Measurements from ENCODE around the gene CLMN. TPM values are rescaled to one million over a fixed set of nuclear protein-coding genes. Genes with fewer than 3 reads are reported as not detected.

Gene CLMN
- total and polyA plus RNA-seq, 2 of the 8 experiments (the other 6 are each of a cell fraction or from before 2014, with no cell fraction given), result 1.6 to 8.2 TPM

DNA sequence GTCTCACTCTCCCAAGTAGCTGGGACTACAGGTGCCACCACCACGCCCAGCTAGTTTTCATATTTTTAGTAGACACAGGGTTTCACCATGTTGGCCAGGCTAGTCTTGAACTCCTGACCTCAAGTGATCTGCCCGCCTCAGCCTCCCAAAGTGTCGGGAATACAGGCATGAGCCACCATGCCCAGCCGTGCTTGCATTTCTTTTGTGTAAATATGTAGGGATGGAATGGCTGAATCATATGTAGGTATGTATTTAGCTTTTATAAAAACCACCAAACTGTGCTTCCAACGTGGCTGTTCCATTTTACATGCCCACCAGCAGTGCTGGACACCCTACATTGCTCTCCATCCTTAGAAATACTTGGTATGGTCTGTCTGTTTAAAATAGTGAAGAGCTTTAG is 32.8 kb upstream of the CLMN start:
- Histone ChIP-seq H3K56ac (replicated peaks; ENCODE audit: insufficient read length, low read depth, low read length) (no peak overlapping the region), H4K5ac (ENCODE audit: insufficient read length, low read depth, low read length) (no peak overlapping the region), H3K27ac (ENCODE audit: low read depth, low read length) (no peak overlapping the region), H2BK15ac (ENCODE audit: low read length) (no peak overlapping the region), H2AK5ac (ENCODE audit: low read depth, low read length) (no peak overlapping the region), H3K4me1 (replicated peaks in 1 of 4; ENCODE audit: control insufficient read depth in 3 of 4, insufficient read depth in 4 of 4, low read length in 3 of 4) (peaks cover 0 to 6% (median 2%) of the 10 kb centered on the region in 4 experiments; a peak in 2 of 7 replicates), H3K27me3 (replicated peaks in 1 of 4; ENCODE audit: control insufficient read depth in 3 of 4, extremely low read depth in 1 of 4, insufficient read depth in 3 of 4, low read length in 3 of 4) (no peaks in the 10 kb centered on the region), H3K18ac (ENCODE audit: extremely low read depth, low read length) (no peak overlapping the region), H3K9me3 (ENCODE audit: insufficient read depth in 2 of 2, low read depth in 1 of 2, low read length in 1 of 2) (no peaks in the 10 kb centered on the region), H2BK20ac (ENCODE audit: low read length) (no peak overlapping the region), H2AFZ (ENCODE audit: low read length) (no peak overlapping the region), H2BK12ac (ENCODE audit: low read depth, low read length) (no peak overlapping the region), H3K4ac (replicated peaks; ENCODE audit: insufficient read length, low read depth, low read length) (no peak overlapping the region), H3K4me2 (ENCODE audit: insufficient read depth in 1 of 2, low read depth in 2 of 2, low read length in 2 of 2) (no peak overlapping the region), H3K23ac (ENCODE audit: insufficient read length) (no peak overlapping the region), H3K14ac (ENCODE audit: insufficient read length) (no peak overlapping the region), H4K20me1 (replicated peaks in 1 of 2; ENCODE audit: control insufficient read depth in 1 of 2, insufficient read depth in 2 of 2, low read length in 2 of 2) (no peaks in the 10 kb centered on the region), H3K4me3 (ENCODE audit: extremely low read depth in 1 of 4, insufficient read depth in 2 of 4, low read depth in 3 of 4, low read length in 4 of 4) (no peak overlapping the region), H4K8ac (ENCODE audit: extremely low read depth, insufficient read depth, low read length) (no peak overlapping the region), H3K36me3 (ENCODE audit: control insufficient read depth in 2 of 4, insufficient read depth in 4 of 4, low read length in 3 of 4) (no peaks in the 10 kb centered on the region), H2BK5ac (ENCODE audit: low read depth, low read length) (no peak overlapping the region), H2BK120ac (replicated peaks; ENCODE audit: low read depth, low read length) (no peak overlapping the region), H3K9ac (replicated peaks in 1 of 4; ENCODE audit: extremely low read depth in 1 of 4, low read depth in 3 of 4, low read length in 3 of 4) (no peak overlapping the region), H3K23me2 (ENCODE audit: low read depth, low read length) (no peaks in the 10 kb centered on the region), H4K91ac (replicated peaks; ENCODE audit: insufficient read length, low read length) (no peak overlapping the region), H3K79me1 (ENCODE audit: low read depth, low read length) (no peaks in the 10 kb centered on the region), H3K79me2 (ENCODE audit: control insufficient read depth in 1 of 2, insufficient read depth in 2 of 2, low read length in 2 of 2) (no peaks in the 10 kb centered on the region)
- CTCF ChIA-PET (ENCODE audit: partially characterized antibody), result interaction anchor here (1.0 to 1.6 kb wide), 2 partner anchors 9 to 121 kb away, joined by 3 to 9 read pairs; no protein-coding TSS in a partner anchor
- no peak for FAIRE-seq
- DNase-seq (ENCODE audit: low read depth in 1 of 2, low spot score in 2 of 2), result no peak
- POLR2A ChIA-PET (ENCODE audit: partially characterized antibody), result interaction anchor here (1.0 to 1.1 kb wide), 3 partner anchors 9 to 19 kb away, joined by 3 read pairs; no protein-coding TSS in a partner anchor
- WGBS, 2 experiments (ENCODE audit: extremely low coverage in 1 of 2, insufficient coverage in 1 of 2, insufficient read length in 1 of 2, insufficient replicate concordance in 2 of 2, low coverage in 1 of 2, low lambda C conversion rate in 2 of 2, missing lambda C conversion rate in 1 of 2), result 81% methylated on average over 5 of the region's 5 CpGs; no CpG with 5 or more reads in 1 of the 2 experiments
- TF ChIP-seq YY1 (IDR thresholded peaks at IDR 0.05; ENCODE audit: low read depth, low read length) (no peak), SP1 (IDR thresholded peaks at IDR 0.05; ENCODE audit: low read depth, low read length) (no peak), FOSL1 (IDR thresholded peaks at IDR 0.05; ENCODE audit: insufficient read depth, low read depth, low read length) (no peak), POLR2AphosphoS5 (IDR thresholded peaks at IDR 0.05; ENCODE audit: low read depth, low read length) (no peak), GTF2F1 (IDR thresholded peaks at IDR 0.05; ENCODE audit: borderline replicate concordance, low read depth, low read length) (no peak), NRF1 (IDR thresholded peaks at IDR 0.05; ENCODE audit: low read depth, low read length) (no peak), ZNF274 (IDR thresholded peaks at IDR 0.05; ENCODE audit: borderline replicate concordance, extremely low read depth, low read length) (no peak), CBX8 (IDR thresholded peaks at IDR 0.05; ENCODE audit: borderline replicate concordance, low read depth, low read length) (no peak), SIRT6 (IDR thresholded peaks at IDR 0.05; ENCODE audit: low read length) (no peak), CBX5 (IDR thresholded peaks at IDR 0.05; ENCODE audit: low read depth, low read length) (no peak), RAD21 (IDR thresholded peaks at IDR 0.05 in 1 of 2, conservative IDR thresholded peaks at IDR 0.05 in 1 of 2; ENCODE audit: low read depth in 2 of 2, low read length in 2 of 2) (no peak)
- TF ChIP-seq, protein P1, sequence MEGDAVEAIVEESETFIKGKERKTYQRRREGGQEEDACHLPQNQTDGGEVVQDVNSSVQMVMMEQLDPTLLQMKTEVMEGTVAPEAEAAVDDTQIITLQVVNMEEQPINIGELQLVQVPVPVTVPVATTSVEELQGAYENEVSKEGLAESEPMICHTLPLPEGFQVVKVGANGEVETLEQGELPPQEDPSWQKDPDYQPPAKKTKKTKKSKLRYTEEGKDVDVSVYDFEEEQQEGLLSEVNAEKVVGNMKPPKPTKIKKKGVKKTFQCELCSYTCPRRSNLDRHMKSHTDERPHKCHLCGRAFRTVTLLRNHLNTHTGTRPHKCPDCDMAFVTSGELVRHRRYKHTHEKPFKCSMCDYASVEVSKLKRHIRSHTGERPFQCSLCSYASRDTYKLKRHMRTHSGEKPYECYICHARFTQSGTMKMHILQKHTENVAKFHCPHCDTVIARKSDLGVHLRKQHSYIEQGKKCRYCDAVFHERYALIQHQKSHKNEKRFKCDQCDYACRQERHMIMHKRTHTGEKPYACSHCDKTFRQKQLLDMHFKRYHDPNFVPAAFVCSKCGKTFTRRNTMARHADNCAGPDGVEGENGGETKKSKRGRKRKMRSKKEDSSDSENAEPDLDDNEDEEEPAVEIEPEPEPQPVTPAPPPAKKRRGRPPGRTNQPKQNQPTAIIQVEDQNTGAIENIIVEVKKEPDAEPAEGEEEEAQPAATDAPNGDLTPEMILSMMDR (IDR thresholded peaks at IDR 0.05; ENCODE audit: control extremely low read depth in 1 of 3, insufficient read depth in 1 of 3, low read depth in 1 of 3, low read length in 3 of 3), result no peak

All from H1 (cell line).